ENCODE measurements around the gene SLC4A7. TPM values are rescaled to one million over a fixed set of nuclear protein-coding genes. Genes with fewer than 3 reads are reported as not detected.

SLC4A7 gene
- total RNA-seq, 2 experiments from 2014 or later: 74.7 to 75.5 TPM

- peak within 1 kb of the TSS; percentile 66 for H3K27ac Mint-ChIP-seq
- no peaks in the 10 kb centered on the region for H3K36me3 Mint-ChIP-seq (ENCODE audit: low read depth)
- H3K4me1 Mint-ChIP-seq: peaks cover 18% of the 10 kb centered on the region
- ChIA-PET CTCF (interaction anchor here (1.3 to 4.5 kb wide), 3 partner anchors 11 to 312 kb away, joined by 4 to 19 read pairs (median 11); no protein-coding TSS in a partner anchor), POLR2A (interaction anchor here (0.7 to 2.4 kb wide), 13 partner anchors 9 to 311 kb away, joined by 3 to 6 read pairs (median 3); partner anchors contain the start of gene SLC4A7)
- peaks cover 3% of the 10 kb centered on the region for H3K27me3 Mint-ChIP-seq
- no peaks in the 10 kb centered on the region for H3K9me3 Mint-ChIP-seq
- H3K4me3 Mint-ChIP-seq: peak within 1 kb of the TSS; percentile 93
- peak; percentile 92 for DNase-seq
Observed at GRCh38 chr3:27368831-27369607, 115.2 kb downstream of the SLC4A7 start, which contains the start of gene NEK10. TSS of gene NEK10 (minus strand) at chr3:27369383. CDS start at chr3:27352882, 16,501 bp downstream.

- H3K27me3 Mint-ChIP-seq: peaks cover 3% of the 10 kb centered on the region
- H3K4me3 Mint-ChIP-seq: no peak overlapping the region
- peaks cover 18% of the 10 kb centered on the region for H3K4me1 Mint-ChIP-seq
- DNase-seq: no peak
- H3K36me3 Mint-ChIP-seq (ENCODE audit: low read depth): no peaks in the 10 kb centered on the region
- H3K27ac Mint-ChIP-seq: no peak overlapping the region
- ChIA-PET CTCF (interaction anchor here (0.6 to 4.5 kb wide), 3 partner anchors 8 to 136 kb away, joined by 3 to 19 read pairs (median 5); no protein-coding TSS in a partner anchor), POLR2A (interaction anchor here (1.4 kb wide), 1 partner anchor 12 kb away, joined by 4 read pairs; no protein-coding TSS in a partner anchor)
- H3K9me3 Mint-ChIP-seq: no peaks in the 10 kb centered on the region
Observed at GRCh38 chr3:27366062-27366591, 118.1 kb downstream of the SLC4A7 start.

GRCh38 chr3:27360113-27361078 is 123.8 kb downstream of the SLC4A7 start:
- H3K4me1 Mint-ChIP-seq: peaks cover 28% of the 10 kb centered on the region
- no peak overlapping the region for H3K27ac Mint-ChIP-seq
- ChIA-PET POLR2A (interaction anchor here (1.0 to 1.5 kb wide), 2 partner anchors 9 to 14 kb away, joined by 3 read pairs; no protein-coding TSS in a partner anchor), CTCF (no interaction called here)
- H3K4me3 Mint-ChIP-seq: no peak overlapping the region
- H3K36me3 Mint-ChIP-seq (ENCODE audit: low read depth): no peaks in the 10 kb centered on the region
- peaks cover 1% of the 10 kb centered on the region for H3K27me3 Mint-ChIP-seq
- no peaks in the 10 kb centered on the region for H3K9me3 Mint-ChIP-seq
- no peak for DNase-seq

- Mint-ChIP-seq H3K36me3 (ENCODE audit: low read depth) (no peaks in the 10 kb centered on the region), H3K27me3 (peaks cover 3% of the 10 kb centered on the region), H3K27ac (peak overlapping the region; percentile 74), H3K4me1 (peaks cover 34% of the 10 kb centered on the region), H3K9me3 (no peaks in the 10 kb centered on the region), H3K4me3 (no peak overlapping the region)
- POLR2A ChIA-PET: interaction anchor here (0.8 to 1.3 kb wide), 2 partner anchors 34 to 126 kb away, joined by 3 to 4 read pairs; partner anchors contain the start of gene SLC4A7
- no peak for DNase-seq
- CTCF ChIA-PET: interaction anchor here (0.6 to 1.8 kb wide), 17 partner anchors 9 to 354 kb away, joined by 3 to 19 read pairs (median 4); partner anchors contain the start of genes NEK10 and SLC4A7
Observed at GRCh38 chr3:27358372-27358771, 125.8 kb downstream of the SLC4A7 start.

- Mint-ChIP-seq H3K36me3 (ENCODE audit: low read depth) (no peaks in the 10 kb centered on the region), H3K27me3 (peaks cover 3% of the 10 kb centered on the region), H3K4me1 (peaks cover 34% of the 10 kb centered on the region), H3K4me3 (no peak overlapping the region), H3K9me3 (no peaks in the 10 kb centered on the region), H3K27ac (peak overlapping the region; percentile 74)
- ChIA-PET CTCF (interaction anchor here (0.6 to 1.8 kb wide), 16 partner anchors 9 to 354 kb away, joined by 3 to 19 read pairs (median 4); partner anchors contain the start of genes NEK10 and SLC4A7), POLR2A (interaction anchor here (0.8 to 1.3 kb wide), 2 partner anchors 34 to 127 kb away, joined by 3 to 4 read pairs; partner anchors contain the start of gene SLC4A7)
- peak; percentile 68 for DNase-seq
Observed at GRCh38 chr3:27357665-27358258, 126.4 kb downstream of the SLC4A7 start.

- no peak for DNase-seq
- Mint-ChIP-seq H3K36me3 (ENCODE audit: low read depth) (no peaks in the 10 kb centered on the region), H3K27ac (no peak overlapping the region), H3K4me1 (peaks cover 34% of the 10 kb centered on the region), H3K4me3 (no peak overlapping the region), H3K27me3 (peaks cover 3% of the 10 kb centered on the region), H3K9me3 (no peaks in the 10 kb centered on the region)
- ChIA-PET CTCF (no interaction called here), POLR2A (no interaction called here)
Observed at GRCh38 chr3:27356976-27357375, 127.2 kb downstream of the SLC4A7 start.

- no peak for DNase-seq
- no peak overlapping the region for H3K27ac Mint-ChIP-seq
- H3K4me3 Mint-ChIP-seq: no peak overlapping the region
- H3K4me1 Mint-ChIP-seq: peaks cover 37% of the 10 kb centered on the region
- CTCF ChIA-PET: interaction anchor here (0.6 to 1.2 kb wide), 5 partner anchors 113 to 901 kb away, joined by 3 to 9 read pairs (median 3); no protein-coding TSS in a partner anchor
- POLR2A ChIA-PET: interaction anchor here (0.7 to 1.0 kb wide), 2 partner anchors 12 to 15 kb away, joined by 4 read pairs; partner anchors contain the start of gene NEK10
- no peaks in the 10 kb centered on the region for H3K9me3 Mint-ChIP-seq
- H3K27me3 Mint-ChIP-seq: peaks cover 3% of the 10 kb centered on the region
- no peaks in the 10 kb centered on the region for H3K36me3 Mint-ChIP-seq (ENCODE audit: low read depth)
Observed at GRCh38 chr3:27354588-27355203, 129.5 kb downstream of the SLC4A7 start.

GRCh38 chr3:27354161-27354560 is 130.0 kb downstream of the SLC4A7 start:
- Mint-ChIP-seq H3K4me3 (no peak overlapping the region), H3K27ac (no peak overlapping the region), H3K36me3 (ENCODE audit: low read depth) (no peaks in the 10 kb centered on the region), H3K9me3 (no peaks in the 10 kb centered on the region), H3K4me1 (peaks cover 37% of the 10 kb centered on the region), H3K27me3 (peaks cover 3% of the 10 kb centered on the region)
- DNase-seq: no peak
- CTCF ChIA-PET: interaction anchor here (0.7 to 1.2 kb wide), 3 partner anchors 114 to 358 kb away, joined by 3 to 4 read pairs (median 3); no protein-coding TSS in a partner anchor
- POLR2A ChIA-PET: interaction anchor here (0.7 kb wide), 1 partner anchor 13 kb away, joined by 4 read pairs; no protein-coding TSS in a partner anchor

GRCh38 chr3:27353221-27353620 is 131.0 kb downstream of the SLC4A7 start:
- no peaks in the 10 kb centered on the region for H3K36me3 Mint-ChIP-seq (ENCODE audit: low read depth)
- ChIA-PET POLR2A (no interaction called here), CTCF (no interaction called here)
- DNase-seq: no peak
- H3K27me3 Mint-ChIP-seq: peaks cover 3% of the 10 kb centered on the region
- H3K4me3 Mint-ChIP-seq: no peak overlapping the region
- H3K27ac Mint-ChIP-seq: no peak overlapping the region
- no peaks in the 10 kb centered on the region for H3K9me3 Mint-ChIP-seq
- peaks cover 32% of the 10 kb centered on the region for H3K4me1 Mint-ChIP-seq

GRCh38 chr3:27352047-27352446 is 132.1 kb downstream of the SLC4A7 start:
- H3K36me3 Mint-ChIP-seq (ENCODE audit: low read depth): no peaks in the 10 kb centered on the region
- H3K9me3 Mint-ChIP-seq: no peaks in the 10 kb centered on the region
- POLR2A ChIA-PET: no interaction called here
- H3K27ac Mint-ChIP-seq: no peak overlapping the region
- CTCF ChIA-PET: no interaction called here
- DNase-seq: no peak
- peaks cover 3% of the 10 kb centered on the region for H3K27me3 Mint-ChIP-seq
- peaks cover 24% of the 10 kb centered on the region for H3K4me1 Mint-ChIP-seq
- H3K4me3 Mint-ChIP-seq: no peak overlapping the region

- Mint-ChIP-seq H3K4me1 (peaks cover 32% of the 10 kb centered on the region), H3K4me3 (peak overlapping the region; percentile 40), H3K9me3 (no peaks in the 10 kb centered on the region), H3K36me3 (ENCODE audit: low read depth) (no peaks in the 10 kb centered on the region), H3K27ac (peak overlapping the region; percentile 18), H3K27me3 (peaks cover 1% of the 10 kb centered on the region)
- ChIA-PET CTCF (interaction anchor here (1.3 to 1.7 kb wide), 2 partner anchors 8 to 117 kb away, joined by 5 to 9 read pairs; no protein-coding TSS in a partner anchor), POLR2A (interaction anchor here (1.0 kb wide), 1 partner anchor 9 kb away, joined by 6 read pairs; no protein-coding TSS in a partner anchor)
- no peak for DNase-seq
Observed at GRCh38 chr3:27349832-27350231, 134.4 kb downstream of the SLC4A7 start.

All from activated CD4-positive, alpha-beta memory T cell treated with anti-CD3 and anti-CD28 coated beads, Interleukin-2, amount 10 ng/mL, durations not matched to agents 7 days and 5 days (primary cell).